Esophagus squamous epithelium (tissue), 5 donors: ENCODE measurements around the gene ST3GAL3. TPM values are rescaled to one million over a fixed set of nuclear protein-coding genes. Genes with fewer than 3 reads are reported as not detected.

Source experiments
- DNase-seq: peaks from one replicate; lab custom pipeline; 2025; lab: John Stamatoyannopoulos, UW
- H3K27ac ChIP-seq, 4 donors: fragments of 200-600 bp; sonication (generic); one replicate each; pipeline ENCODE4 v1.5.1; 2016 to 2019; ENCODE audit warnings: mild to moderate bottlenecking in 1 of 4
- H3K27me3 ChIP-seq, 4 donors: fragments of 200-600 bp; sonication (generic); 1 replicate in 3 of 4; 2 replicates in 1 of 4; pipeline versions ENCODE4 v1.5.1 to v1.6.0; 2017 to 2021; ENCODE audit warnings: antibody characterized with exemption in 1 of 4
- H3K36me3 ChIP-seq, 3 donors: fragments of 200-600 bp; sonication (generic); one replicate each; pipeline ENCODE4 v1.5.1; 2016 to 2019
- H3K4me1 ChIP-seq, 3 donors: fragments of 200-600 bp; sonication (generic); one replicate each; pipeline ENCODE4 v1.5.1; 2017 to 2019
- H3K4me3 ChIP-seq, 4 donors: fragments of 200-600 bp; sonication (generic); 1 replicate in 3 of 4; 2 replicates in 1 of 4; pipeline ENCODE4 v1.5.1; 2016 to 2019; ENCODE audit warnings: mild to moderate bottlenecking in 2 of 4, moderate library complexity in 1 of 4
- H3K9me3 ChIP-seq, 3 donors: fragments of 200-600 bp; sonication (generic); one replicate each; pipeline ENCODE4 v1.5.1; 2016 to 2019
- POLR2A ChIP-seq, 4 donors: fragments of 450-650 bp; IDR thresholded peaks; one replicate each; pipeline ENCODE4 v1.6.1; 2017; ENCODE audit warnings: antibody characterized with exemption in 4 of 4, mild to moderate bottlenecking in 4 of 4, moderate library complexity in 3 of 4
- WGBS, 2 donors: methylation state at CpG; one replicate each; pipeline ENCODE4 v1.1.5; 2018; 5-methylcytosine and 5-hydroxymethylcytosine counted together
- intact Hi-C: fragments of 100-400 bp; cut with DNase I; formaldehyde crosslinking; loops from one replicate; pipeline ENCODE4 v1.15.0; 2022
- total RNA-seq, 4 donors: library from RNA; depleted of rRNA; stranded (reverse); fragments of >200 nt; gene quantifications; one replicate each; pipeline ENCODE4 v1.1.0, GENCODE V29; 2016
- TF ChIP-seq, protein P1 (sequence below), 6 experiments: fragments of 450-650 bp in 4 of 6; fragments of 200-600 bp in 2 of 6; sonication (generic) in 2 of 6; IDR thresholded peaks; one replicate each; pipeline ENCODE4 v1.5.1; 2016 to 2019; ENCODE audit warnings: antibody characterized with exemption in 6 of 6, mild to moderate bottlenecking in 4 of 6, moderate library complexity in 4 of 6
- donor health status: DM: yes; HTN: yes; CAD: no.

Gene ST3GAL3
- total RNA-seq, 4 donors from 2014 or later, result 2.8 to 10.7 (median 7.1) TPM

DNA sequence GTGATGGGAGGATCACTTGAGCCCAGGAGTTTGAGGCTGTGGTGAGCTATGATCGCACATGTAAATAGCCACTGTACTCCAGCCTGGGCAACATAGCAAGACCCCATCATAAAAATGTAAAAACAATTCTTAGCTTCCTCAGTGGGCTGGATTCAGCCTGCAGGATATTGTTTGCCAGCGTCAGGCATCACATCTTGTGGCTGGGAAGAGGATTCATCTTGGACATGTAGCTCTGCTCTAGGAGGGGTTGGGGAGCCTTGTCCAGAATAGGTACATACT, 19.3 kb upstream of the ST3GAL3 start:
- 90 to 100% methylated on average over 2 of the region's 2 CpGs for WGBS, 2 donors
- peaks cover 42 to 100% (median 71%) of the 10 kb centered on the region in 3 donors for H3K36me3 ChIP-seq
- no peaks in the 10 kb centered on the region for H3K27me3 ChIP-seq
- TF ChIP-seq POLR2A (IDR thresholded peaks at IDR 0.05), result no peak
- TF ChIP-seq, protein P1, sequence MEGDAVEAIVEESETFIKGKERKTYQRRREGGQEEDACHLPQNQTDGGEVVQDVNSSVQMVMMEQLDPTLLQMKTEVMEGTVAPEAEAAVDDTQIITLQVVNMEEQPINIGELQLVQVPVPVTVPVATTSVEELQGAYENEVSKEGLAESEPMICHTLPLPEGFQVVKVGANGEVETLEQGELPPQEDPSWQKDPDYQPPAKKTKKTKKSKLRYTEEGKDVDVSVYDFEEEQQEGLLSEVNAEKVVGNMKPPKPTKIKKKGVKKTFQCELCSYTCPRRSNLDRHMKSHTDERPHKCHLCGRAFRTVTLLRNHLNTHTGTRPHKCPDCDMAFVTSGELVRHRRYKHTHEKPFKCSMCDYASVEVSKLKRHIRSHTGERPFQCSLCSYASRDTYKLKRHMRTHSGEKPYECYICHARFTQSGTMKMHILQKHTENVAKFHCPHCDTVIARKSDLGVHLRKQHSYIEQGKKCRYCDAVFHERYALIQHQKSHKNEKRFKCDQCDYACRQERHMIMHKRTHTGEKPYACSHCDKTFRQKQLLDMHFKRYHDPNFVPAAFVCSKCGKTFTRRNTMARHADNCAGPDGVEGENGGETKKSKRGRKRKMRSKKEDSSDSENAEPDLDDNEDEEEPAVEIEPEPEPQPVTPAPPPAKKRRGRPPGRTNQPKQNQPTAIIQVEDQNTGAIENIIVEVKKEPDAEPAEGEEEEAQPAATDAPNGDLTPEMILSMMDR (IDR thresholded peaks at IDR 0.05), result no peak
- H3K9me3 ChIP-seq, result no peaks in the 10 kb centered on the region
- H3K27ac ChIP-seq, result no peak overlapping the region
- DNase-seq, result no peak
- H3K4me3 ChIP-seq, result no peak overlapping the region
- intact Hi-C loops, result no loop called here
- peaks cover 0 to 14% (median 0%) of the 10 kb centered on the region in 3 donors for H3K4me1 ChIP-seq

GRCh38 chr1:43688594-43689000, 18.7 kb upstream of the ST3GAL3 start:
- H3K27me3 ChIP-seq, result no peaks in the 10 kb centered on the region

GRCh38 chr1:43689289-43689688, 18.0 kb upstream of the ST3GAL3 start:
- WGBS, 2 donors, result 79 to 90% methylated on average over 2 of the region's 2 CpGs
- TF ChIP-seq POLR2A (IDR thresholded peaks at IDR 0.05), result no peak
- TF ChIP-seq, protein P1 (IDR thresholded peaks at IDR 0.05), result no peak
- no peaks in the 10 kb centered on the region for H3K9me3 ChIP-seq
- H3K27ac ChIP-seq, result no peak overlapping the region
- H3K36me3 ChIP-seq, result peaks cover 35 to 100% (median 70%) of the 10 kb centered on the region in 3 donors
- DNase-seq, result no peak
- peaks cover 0 to 14% (median 0%) of the 10 kb centered on the region in 3 donors for H3K4me1 ChIP-seq
- no peak overlapping the region for H3K4me3 ChIP-seq
- H3K27me3 ChIP-seq, result no peaks in the 10 kb centered on the region
- intact Hi-C loops, result no loop called here

More at GRCh38 chr1:43688594-43689000, 18.7 kb upstream of the ST3GAL3 start:
- peaks cover 42 to 100% (median 71%) of the 10 kb centered on the region in 3 donors for H3K36me3 ChIP-seq
- no peak for DNase-seq
- 28 to 41% methylated on average over 2 of the region's 2 CpGs for WGBS, 2 donors
- H3K9me3 ChIP-seq, result no peaks in the 10 kb centered on the region
- intact Hi-C loops, result no loop called here
- TF ChIP-seq, protein P1 (IDR thresholded peaks at IDR 0.05), result no peak
- no peak for TF ChIP-seq POLR2A (IDR thresholded peaks at IDR 0.05)
- H3K27ac ChIP-seq, result no peak overlapping the region
- H3K4me3 ChIP-seq, result no peak overlapping the region
- H3K4me1 ChIP-seq, result peaks cover 0 to 14% (median 0%) of the 10 kb centered on the region in 3 donors

DNA sequence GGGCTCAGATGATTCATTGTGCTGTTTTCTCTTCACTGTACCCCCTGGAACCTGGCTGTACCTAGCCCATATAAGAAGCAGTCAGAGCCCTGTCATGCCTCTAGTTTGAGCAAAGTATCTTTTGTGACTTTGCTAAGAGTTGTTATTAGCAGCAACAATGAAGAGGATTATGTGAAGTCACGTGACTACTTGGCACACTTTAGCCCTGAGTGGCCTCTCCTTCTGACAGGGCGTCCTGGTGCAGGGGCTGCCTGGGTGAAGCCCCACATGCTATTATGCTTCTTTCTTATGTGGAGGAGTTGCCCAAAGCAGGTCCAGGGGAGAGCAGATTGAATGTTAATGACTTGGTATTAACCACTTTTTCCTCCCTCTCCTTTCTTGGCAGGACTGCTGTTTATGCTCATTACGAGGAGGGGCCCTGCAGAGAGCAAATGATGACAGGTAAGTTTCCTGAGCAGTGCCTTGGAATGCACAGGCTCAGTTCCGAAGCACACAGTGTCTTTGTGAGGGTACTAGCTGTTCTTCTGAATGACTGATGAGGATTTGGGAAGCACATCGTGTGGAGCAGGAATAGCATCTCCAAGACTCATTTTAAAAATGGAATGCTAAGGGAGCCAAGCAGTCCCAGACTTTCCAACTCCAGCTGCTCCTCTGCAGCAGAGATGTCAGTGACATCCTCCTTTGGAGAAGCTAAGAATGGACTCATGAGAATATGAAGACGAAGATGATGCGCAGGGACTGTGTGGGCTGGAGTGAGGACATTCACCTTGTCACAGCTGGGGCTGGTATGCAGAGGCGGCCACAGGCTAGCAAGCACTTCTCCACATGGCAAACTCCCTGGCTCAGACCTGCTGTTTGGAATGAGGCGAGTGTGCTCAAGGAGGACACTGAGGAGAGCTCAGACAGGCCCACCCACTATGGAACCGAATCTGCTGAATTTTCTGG, 15.2 kb upstream of the ST3GAL3 start:
- Histone ChIP-seq H3K4me3 (no peak overlapping the region), H3K4me1 (peaks cover 0 to 14% (median 0%) of the 10 kb centered on the region in 3 donors), H3K27ac (no peak overlapping the region), H3K27me3 (no peaks in the 10 kb centered on the region), H3K9me3 (no peaks in the 10 kb centered on the region), H3K36me3 (peaks cover 51 to 100% (median 83%) of the 10 kb centered on the region in 3 donors)
- no peak for DNase-seq
- WGBS, 2 donors, result 84 to 90% methylated on average over 8 to 10 of the region's 10 CpGs
- TF ChIP-seq, protein P1 (IDR thresholded peaks at IDR 0.05), result no peak
- no peak for TF ChIP-seq POLR2A (IDR thresholded peaks at IDR 0.05)
- intact Hi-C loops, result no loop called here

GRCh38 chr1:43693371-43693770, 14.0 kb upstream of the ST3GAL3 start:
- WGBS, 2 donors, result 78 to 81% methylated on average over 5 to 6 of the region's 6 CpGs

More at GRCh38 chr1:43693371-43693770, 14.0 kb upstream of the ST3GAL3 start:
- Histone ChIP-seq H3K4me3 (no peak overlapping the region), H3K4me1 (peaks cover 0 to 6% (median 0%) of the 10 kb centered on the region in 3 donors), H3K27me3 (no peaks in the 10 kb centered on the region), H3K27ac (no peak overlapping the region), H3K36me3 (peaks cover 55 to 100% (median 81%) of the 10 kb centered on the region in 3 donors), H3K9me3 (no peaks in the 10 kb centered on the region)
- TF ChIP-seq, protein P1 (IDR thresholded peaks at IDR 0.05), result no peak
- no peak for TF ChIP-seq POLR2A (IDR thresholded peaks at IDR 0.05)
- DNase-seq, result no peak
- intact Hi-C loops, result no loop called here
